Right hindlimb (tissue), 1 donor: Measurements from ENCODE around the gene EVC.
"Not testable (repeated sequence)": the region's sequence is repeated elsewhere in the genome, so short reads cannot be mapped to it uniquely, and the experiment has no call there.

Experiments
- DNase-seq: peaks from one replicate; pipeline ENCODE4 v3.0.0-alpha.2; 2018

EVC gene

GRCh38 chr4:5793514-5793913 lies 82.5 kb downstream of the EVC start:
- no peak for DNase-seq

DNA sequence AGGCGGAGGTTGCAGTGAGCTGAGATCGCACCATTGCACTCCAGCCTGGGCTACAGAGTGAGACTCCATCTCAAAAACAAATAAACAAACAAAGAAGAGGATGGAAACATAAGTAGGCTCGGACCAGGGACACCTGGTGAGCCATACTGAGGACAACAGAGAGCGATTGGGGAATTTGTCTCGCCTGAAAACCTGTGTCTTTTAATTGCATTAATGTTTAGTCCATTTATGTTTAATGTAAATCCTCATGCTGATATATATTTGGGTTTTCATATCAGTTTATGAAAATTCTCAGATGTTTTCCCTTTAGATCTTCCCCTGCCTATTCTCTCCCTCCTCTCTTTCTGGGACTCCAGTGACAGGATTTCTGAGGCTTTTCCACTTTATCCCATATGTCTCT lies 84.6 kb downstream of the EVC start:
- DNase-seq, result no peak

- DNase-seq, result no peak
Observed at GRCh38 chr4:5796976-5797375, 86.0 kb downstream of the EVC start.

- no peak for DNase-seq
Observed at GRCh38 chr4:5797866-5798265, 86.9 kb downstream of the EVC start.

DNA sequence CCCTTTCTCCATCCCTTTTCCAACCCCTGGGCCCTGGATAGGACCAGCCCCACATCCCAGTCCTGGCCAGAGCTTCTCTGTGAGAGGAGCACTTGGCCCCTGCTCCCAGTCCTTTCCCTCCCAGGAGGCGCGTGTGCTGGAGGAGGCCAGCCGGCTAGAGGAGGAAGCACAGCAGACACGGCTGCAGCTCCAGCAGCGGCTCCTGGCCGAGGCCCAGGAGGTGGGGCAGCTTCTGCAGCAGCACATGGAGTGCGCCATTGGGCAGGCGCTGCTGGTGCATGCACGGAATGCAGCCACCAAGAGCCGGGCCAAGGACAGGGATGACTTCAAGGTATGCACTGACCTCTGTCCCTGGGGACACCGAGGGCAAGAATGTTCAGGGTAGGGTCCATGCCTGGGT lies 87.5 kb downstream of the EVC start:
- DNase-seq, result peak; percentile 49

GRCh38 chr4:5798946-5799345 lies 87.9 kb downstream of the EVC start:
- DNase-seq, result no peak

DNA sequence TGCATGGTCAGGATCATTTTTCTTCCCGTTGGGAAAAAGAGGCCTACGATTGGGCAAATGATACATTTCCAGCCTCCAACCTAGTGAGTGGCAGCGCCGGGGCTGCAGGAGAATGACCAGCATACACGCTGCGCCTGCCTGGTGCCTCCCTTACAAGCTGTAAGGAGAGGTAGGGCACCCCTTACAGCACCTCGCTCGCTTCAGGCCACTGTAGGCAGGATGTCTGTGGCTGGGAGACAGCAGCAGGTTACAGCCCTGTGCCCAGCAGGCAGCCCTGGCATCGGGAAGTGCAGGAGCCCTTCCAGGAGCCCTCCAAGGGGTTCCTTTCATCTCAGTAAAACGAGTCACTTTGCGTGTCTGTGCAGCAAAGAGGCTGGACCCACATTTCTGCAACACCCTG lies 88.4 kb downstream of the EVC start:
- no peak for DNase-seq

- DNase-seq, result no peak
Observed at GRCh38 chr4:5800496-5800895, 89.5 kb downstream of the EVC start.

- no peak for DNase-seq
Observed at GRCh38 chr4:5801696-5802095, 90.7 kb downstream of the EVC start.

DNA sequence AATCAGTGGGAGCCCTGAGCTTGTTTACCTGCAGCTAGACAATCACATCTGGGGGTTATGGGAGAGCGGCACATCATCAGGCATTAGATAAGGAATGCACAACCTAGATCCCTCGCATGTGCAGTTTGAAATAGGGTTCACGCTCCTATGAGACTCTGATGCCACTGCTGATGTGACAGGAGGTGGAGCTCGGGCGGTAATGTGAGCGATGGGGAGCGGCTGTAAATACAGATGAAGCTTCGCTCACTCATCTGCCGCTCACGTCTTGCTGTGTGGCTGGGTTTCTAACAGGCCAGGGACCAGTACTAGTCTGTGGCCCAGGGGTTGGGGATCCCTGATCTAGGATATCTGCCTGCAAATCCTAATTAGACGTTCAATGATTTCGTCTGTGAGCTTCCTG lies 91.6 kb downstream of the EVC start:
- DNase-seq, result no peak

DNA sequence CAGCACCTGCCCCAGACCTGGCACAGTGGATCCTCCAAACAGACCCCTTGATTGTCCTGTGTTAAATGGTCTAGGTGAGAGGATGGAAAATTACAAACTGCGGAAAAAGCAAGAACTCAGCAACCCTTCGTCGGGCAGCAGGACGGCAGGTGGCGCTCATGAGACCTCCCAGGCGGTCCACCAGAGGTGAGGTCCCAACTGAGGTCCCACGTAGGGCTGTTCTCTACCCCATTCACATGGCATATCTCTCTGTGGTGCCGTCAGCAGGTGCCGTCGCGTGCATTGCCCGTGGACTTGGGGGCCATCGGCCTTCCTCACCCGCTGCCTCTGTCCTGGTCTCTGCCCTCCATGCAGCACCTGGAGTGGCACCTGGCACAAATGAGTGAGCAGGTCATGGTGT lies 93.7 kb downstream of the EVC start:
- DNase-seq, result no peak

- DNase-seq, result no peak
Observed at GRCh38 chr4:5805270-5805669, 94.3 kb downstream of the EVC start.

- no peak for DNase-seq
Observed at GRCh38 chr4:5808081-5808741, 97.2 kb downstream of the EVC start.

- DNase-seq, result no peak
Observed at GRCh38 chr4:5809216-5809776, 98.3 kb downstream of the EVC start.

GRCh38 chr4:5810151-5810550 lies 99.2 kb downstream of the EVC start:
- no peak for DNase-seq

DNA sequence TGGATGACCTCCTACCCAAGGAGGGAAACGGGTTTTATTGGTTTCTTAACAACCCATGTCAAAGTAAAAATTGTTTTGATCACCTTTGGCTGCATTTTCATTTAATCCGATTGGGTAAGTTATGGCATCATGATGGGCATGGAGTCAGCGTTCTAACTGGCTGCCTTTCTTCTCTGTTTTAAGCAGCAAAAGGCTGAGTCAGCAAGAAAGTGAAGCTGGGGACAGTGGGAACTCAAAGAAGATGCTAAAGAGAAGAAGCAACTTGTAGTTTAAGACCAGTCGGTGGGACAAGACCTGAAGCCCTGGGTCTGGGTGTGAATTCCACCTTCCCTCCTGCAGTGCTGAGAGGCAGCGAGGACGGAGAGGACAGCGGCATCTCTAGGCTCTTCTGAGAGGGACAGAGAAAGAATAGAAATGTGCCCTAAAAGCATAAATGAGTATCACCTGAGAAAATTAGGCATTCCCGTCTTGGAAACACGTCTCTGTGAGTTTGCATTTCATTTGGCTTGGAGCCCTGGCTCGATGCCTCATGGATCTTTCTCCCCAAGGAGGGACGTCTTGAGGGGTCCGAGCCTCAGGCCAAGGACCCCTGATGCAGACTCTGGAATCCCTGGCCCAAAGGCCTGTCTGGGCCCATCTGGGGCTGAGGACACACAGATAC lies 99.9 kb downstream of the EVC start:
- no peak for DNase-seq

DNA sequence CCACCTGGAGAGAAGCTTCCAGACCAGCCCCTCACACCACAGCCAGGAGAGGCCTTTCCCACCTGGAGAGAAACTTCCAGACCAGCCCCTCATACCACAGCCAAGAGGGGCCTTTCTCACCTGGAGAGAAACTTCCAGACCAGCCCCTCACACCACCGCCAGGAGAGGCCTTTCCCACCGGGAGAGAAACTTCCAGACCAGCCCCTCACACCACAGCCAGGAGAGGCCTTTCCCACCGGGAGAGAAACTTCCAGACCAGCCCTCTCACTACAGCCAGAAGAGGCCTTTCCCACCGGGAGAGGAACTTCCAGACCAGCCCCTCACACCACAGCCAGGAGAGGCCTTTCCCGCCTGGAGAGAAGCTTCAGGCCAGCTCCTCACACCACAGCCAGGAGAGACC lies 101.1 kb downstream of the EVC start:
- not testable (repeated sequence) for DNase-seq

DNA sequence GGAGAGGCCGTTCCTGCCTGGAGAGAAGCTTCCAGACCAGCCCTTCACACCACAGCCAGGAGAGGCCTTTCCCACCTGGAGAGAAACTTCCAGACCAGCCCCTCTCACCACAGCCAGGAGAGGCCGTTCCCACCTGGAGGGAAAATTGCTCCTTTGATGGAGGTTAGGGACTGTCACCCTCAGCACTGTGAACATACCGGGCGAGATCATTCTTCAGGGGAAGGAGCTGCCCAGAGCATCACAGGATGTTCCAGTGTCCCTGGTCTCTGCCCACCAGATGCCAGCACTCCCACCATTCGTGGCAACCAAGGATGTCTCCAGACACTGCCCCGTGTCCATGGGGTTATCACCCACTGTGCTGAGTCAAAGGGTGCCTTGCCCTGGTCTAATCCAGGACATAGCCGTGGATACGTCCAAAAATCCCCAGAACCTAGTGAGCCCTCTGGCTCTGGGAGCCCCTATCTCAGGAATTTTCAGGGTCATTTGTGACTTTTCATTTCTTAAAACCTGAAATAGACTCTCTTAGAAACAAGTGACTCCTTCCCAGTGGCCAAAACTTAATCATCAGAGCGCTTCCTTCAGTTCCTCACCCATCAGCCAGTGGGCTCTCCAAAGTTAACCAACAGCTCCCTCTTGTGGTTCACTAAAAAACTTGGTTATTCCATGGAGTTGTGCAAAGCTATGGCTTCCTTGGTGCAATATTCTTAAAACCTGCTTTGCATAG lies 101.7 kb downstream of the EVC start:
- DNase-seq, result peak; percentile 46

- DNase-seq, result no peak
Observed at GRCh38 chr4:5813882-5814255, 102.9 kb downstream of the EVC start.

DNA sequence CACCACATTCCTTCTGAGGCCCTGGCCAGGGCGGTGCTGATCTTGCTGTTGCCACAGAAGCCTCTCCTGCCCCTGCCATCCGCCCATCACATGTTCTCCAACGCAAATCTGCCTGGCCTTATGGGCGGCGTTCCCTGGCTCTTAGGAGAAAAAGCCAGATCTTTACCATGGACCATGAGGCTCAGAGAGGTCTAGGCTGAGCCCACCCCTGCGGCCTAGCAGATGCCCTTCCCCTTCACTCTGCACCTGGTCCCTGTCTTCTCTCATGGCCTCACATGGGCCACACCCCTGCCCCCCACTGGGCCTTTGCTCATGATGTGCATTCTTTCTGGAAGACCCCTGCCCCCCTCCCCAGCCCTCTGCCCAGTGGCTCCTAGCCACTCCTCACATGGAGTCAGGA lies 103.4 kb downstream of the EVC start:
- no peak for DNase-seq

DNA sequence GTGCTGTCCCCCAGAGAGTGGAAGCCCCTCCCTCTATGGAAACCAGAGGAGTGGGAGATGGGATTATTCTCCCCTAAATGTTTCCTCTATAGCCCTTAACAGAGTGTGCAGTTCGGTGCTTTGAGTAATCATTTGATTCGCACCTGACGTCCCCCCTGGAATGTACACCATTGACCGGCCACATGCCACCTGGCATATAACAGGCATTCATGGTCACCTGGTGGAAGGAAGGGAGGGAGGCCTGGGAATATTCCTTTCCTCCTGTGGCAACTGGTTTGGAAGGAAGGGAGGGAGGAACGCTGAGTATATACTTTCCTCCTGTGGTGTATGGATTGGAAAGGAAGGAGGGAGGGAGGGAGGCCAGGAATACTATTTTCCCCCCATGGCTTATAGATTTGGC lies 104.6 kb downstream of the EVC start:
- DNase-seq, result no peak

- no peak for DNase-seq
Observed at GRCh38 chr4:5816101-5816500, 105.1 kb downstream of the EVC start.

DNA sequence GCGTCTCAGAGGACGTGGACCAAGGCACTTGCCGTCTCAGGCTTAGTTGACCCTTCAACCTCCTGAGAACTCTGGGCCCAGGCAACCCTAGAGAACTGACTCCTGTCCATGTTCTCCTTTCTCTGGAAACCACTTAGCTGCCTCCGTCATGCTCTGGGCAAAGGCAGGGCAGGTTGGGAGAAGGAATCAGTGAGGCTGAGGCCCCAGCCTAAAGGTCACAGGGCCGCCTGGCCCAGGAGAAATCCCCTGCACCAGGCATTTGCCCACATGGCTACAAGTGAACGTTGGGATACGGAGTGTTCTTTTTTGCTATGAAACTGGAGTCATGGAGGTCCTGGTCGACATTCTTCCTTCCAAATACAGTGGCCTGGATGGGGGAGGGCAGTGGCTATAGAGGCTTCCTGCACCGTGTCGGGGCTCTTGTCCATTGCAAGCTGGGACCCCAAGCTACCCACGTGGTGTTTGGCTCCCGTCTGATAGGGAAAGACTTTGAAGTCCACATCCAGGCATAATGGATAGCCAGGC lies 105.9 kb downstream of the EVC start:
- DNase-seq, result no peak
